ENCODE results near the gene CSNK2B.

CSNK2B gene

DNA sequence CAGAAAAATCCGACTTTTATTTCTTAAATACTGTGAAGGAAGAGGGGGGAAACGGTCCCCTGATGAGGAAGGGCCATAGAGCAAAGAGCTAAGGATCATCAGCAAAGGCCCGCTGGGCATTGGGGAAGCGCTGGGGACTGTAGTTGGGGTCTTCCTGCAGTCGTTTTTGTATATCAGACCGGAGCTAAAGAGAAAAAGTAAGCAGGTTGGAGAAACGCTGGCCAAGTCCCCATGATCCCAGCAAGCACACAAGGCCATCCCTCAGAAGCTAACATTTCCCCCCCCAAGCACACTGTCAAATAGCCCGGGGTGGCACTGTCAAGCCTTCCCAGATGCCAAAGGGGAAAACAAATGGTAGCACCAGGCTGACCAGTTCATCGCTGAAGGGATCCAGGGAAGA is 26.8 kb upstream of the CSNK2B start:
- DNase-seq, result no peak

DNA sequence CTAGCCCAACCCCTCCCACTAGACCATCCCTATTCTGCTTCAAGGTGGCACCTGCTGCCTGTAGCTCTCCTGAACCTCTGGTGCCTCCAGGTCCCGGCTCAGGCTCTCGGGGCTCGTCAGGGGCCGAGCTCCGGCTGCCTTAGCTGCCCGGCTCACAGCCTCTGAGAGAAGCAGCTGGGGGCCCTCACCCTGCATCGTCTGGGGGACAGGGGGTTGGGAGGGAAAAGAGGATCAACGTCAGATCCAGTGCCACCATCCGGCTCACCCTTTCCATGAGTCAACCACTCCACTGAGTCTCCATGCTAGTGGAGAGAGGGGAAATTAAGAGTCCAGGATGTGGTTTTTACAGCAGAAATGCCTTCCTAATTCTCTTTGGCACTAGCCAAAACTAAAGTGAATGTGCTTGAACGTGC is 26.4 kb upstream of the CSNK2B start:
- DNase-seq, result no peak

DNA sequence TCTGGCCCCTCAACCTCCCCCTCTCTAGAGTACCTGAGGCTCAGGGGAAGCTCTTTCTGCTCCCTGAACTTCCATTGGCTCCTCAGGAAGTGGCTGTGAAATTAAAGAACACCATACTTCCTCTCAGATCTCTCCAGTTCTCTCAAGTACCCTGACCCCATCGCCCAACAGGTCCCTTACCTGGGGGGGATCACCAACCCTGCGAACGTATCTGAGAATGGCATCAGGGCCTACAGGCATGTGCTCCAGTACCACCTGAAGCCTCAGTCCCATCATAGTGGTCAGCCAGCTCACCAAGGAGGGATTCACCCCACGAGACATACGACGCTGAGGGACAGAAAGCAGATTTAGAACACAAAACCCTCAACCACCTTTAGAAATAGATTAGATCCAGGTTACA is 25.3 kb upstream of the CSNK2B start:
- no peak for DNase-seq

DNA sequence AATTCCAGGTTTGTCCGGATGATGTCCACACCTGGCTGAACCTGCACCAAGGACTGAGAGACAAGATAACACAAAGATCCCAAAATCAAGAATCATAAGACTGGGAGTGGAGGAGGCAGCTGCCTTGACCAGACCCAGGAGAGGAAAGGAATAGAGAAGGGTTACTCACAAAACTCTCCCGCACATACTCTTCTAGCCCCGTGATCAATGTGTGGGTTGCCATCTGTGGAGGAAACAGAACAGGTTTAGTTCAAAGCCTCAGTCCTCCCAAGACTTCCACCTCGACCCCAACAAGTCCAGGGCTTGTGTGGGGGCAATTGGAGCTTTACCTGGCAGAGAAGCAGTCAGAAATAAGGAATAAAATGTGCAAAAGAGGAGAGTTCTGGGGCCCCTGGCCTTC is 24.5 kb upstream of the CSNK2B start:
- no peak for DNase-seq

DNA sequence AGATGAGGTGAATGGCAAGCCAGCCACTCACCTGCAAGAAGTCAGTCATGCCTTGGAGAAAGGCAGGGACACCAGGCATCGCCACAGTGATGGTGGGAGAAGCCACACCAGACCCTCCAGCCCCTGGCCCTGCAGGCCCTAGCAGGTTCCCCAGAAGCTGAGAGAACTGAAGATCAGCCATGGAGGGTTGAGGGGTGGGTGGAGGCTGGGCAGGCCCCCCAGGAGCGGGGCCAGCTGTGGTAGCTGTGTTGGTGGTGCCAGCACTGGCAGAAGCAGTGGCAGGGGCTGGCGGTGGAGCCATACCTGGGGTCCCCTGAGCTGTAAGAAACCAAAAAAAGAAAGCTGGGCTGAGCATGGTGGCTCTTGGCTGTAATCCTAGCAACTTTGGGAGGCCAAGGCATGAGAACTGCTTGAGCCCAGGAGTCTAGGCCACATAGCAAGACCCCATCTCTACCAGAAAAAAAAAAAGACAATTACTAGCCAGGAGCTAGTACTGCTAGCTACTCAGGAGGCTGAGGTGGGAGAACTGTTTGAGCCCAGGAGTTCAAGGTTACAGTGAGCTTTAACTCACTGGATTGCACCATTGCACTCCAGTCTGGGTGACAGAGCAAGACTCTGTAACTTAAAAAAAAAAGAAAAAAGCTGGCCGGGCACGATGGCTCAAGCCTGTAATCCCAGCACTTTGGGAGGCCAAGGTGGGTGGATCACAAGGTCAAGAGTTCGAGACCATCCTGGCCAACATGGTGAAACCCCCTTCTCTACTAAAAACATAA is 22.9 kb upstream of the CSNK2B start:
- DNase-seq, result no peak

DNA sequence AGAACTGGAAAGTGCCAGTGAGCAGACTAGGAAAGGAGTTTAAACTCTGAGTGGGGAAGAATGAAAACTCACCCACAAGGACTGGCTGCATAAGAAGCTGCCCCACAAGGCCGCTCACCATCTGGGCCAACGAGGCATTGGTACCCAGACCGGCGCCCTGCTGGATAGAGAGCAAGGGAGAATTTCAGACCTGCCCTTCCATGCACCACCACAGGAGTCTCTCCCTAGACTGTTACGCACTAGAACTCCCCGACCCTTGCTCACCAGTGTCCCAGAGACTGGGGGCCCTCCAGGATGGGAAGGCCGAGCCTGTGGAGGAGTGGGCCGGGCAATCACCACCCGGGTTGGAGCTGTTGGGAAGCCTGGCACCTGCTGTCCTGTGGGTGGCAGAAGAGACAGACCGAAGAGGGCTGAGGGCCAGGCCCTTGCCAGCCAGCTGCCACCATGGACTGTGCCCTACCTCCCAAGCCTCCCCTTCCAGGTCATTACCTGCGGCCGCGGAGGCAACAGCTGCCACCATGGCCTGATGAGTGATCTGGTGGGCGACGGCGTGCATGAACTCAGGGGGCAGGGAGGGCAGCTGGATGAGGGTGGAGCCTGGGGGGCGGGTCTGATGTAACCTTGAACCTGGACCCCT is 21.9 kb upstream of the CSNK2B start:
- no peak for DNase-seq

DNA sequence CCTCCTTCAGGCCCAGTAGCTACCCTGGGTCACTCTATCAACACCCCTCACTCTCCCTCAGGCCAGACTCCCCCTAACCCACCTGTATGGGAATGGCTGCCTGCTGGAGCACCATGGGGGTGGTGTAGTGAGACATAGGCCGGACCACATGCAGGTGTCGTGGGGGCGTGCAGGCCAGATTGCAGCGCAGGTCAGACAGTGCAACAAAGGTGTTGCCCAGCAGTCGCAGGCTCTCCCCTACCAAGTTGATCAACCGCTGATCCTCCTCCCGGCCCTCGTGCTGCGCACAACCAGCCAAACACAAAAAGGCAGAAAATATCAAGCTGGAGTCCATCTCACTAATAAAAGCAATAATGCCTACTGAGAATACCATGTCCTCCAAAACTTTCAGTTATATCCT is 20.6 kb upstream of the CSNK2B start:
- no peak for DNase-seq

DNA sequence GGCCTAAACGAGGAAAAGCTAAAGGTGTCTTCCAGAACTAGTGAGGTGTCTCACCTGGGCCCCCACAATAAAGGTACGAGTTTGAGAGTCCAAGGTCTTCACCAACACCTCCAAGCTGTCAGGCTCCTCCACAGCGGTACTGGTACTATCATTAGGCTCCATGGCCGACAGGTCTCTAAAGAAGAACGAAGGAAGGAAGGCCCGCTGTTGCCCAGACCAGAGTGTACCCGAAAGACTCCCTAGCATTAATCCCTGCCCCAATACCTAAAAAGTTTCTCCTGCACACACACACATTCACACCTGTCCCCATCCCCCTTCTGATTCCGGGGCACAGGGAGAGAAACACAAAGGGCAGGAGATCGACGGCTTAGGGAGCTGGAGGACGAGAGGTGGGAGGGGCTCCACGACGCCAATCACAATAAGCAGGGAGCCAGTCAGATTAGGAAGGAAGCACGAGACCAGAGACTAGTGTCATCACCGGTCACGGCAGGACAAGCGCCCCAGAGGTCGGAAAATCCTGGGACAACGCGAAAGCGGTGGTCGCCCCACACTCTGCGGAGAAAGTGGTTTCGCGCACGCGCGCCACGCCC is 14.2 kb upstream of the CSNK2B start:
- DNase-seq, result peak; percentile 82 to 90

DNA sequence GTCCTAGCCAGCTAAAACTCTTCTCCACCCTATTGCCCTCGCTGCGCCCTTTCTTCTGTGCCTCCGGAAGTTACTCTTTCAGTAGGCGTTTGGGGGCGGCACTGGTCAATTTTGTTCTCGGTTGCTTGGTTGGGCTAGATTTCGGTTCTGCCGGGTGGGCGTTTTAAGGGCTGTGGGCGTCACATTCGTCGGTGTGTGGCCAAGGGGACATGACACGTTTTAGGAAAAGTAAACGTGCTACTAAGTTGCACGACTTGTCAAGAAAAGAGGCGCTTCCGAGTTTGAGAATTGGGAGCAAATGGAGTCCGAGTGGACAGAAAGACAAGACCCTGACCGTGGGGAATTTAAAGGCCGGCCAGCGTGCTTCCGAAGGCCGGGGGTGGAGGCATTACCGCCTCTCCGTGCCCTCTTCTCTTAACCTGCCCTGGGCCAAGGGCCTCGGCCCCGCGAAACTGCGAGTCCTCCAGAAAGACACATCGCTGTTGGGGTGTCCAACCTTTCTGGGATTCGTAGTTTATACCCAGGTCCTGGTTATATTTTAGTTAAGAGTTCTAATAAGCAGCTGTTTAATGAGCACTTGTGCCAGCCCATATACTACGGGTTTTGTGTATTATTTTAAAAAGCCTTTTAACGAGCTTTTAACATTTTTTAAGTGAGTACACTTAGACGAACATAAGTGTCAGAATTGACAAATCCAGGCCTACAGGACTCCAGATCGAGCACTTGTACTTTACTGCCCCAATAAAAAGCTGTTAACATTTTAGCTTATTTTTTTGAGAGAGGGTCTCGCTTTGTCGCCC is 12.8 kb upstream of the CSNK2B start:
- DNase-seq, result peak; percentile 90 to 93

DNA sequence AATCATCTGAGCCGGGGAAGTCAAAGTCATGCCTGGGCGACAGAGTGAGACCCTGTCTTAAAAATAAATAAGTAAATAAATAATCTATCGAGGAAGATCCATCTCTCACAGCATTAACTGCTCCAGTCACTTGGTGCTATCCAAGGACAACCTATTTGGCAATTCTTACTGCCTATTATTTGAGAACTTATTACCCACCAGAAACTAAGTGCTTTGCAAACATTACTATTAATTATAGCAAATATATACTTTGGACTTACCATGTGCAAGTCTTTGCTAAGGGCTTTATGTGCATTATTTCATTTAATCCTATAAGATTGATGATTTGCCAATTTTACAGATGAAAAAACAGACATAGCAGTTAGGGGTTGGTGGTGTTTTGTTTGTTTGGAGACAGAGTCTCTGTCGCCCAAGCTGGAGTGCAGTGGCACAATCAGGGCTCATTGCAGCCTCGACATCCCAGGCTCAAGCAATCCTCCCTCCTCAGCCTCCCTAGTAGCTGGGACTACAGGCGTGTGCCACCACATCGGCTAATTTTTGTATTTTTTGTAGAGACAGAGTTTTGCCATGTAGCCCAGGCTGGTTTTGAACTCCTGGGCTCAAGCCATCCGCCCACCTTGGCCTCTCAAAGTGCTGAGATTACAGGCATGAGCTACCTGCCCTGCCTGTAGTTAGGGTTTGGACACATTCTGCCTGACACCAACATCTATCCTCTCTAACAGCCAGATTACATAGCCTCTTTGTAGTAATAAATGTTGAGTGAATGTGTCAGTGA is 11.1 kb upstream of the CSNK2B start:
- DNase-seq, result no peak

DNA sequence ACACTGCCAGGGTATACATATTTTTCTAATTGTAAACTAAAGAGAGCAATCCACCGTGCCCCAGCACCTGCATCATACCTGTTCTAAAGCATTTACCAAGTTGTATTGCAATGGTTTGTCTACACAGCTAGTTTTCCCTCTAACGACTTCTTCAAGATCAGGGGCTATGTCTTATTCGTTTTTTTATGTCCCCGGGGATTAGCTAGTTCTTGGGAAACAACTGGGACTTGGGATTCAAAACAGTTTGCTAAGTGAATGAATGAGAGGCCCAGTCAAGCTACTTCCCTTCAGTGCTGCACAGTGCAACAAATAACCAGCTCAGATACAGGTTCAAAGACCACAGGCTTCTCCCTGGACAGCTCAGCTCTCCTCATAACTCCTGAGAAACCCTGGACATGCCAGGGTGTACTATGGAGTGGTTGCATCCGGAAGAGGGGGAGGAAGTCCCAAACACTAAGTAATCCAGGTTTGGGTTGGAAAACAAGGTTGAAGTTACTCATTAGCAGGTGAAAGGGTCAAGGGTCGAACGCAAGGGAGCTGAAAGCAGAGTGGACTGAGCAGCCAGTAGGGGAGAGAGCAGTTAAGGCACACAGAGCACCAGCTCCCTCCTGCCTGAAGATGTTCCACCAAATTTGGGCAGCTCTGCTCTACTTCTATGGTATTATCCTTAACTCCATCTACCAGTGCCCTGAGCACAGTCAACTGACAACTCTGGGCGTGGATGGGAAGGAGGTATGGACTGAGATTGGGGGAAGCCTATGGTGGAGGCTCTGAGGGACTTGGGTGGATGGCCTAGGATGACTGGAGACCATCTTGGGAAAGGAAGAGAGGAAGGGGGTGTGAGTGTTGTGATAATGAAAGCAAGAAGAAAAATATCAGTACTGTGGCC is 10.3 kb upstream of the CSNK2B start, which contains the start of gene APOM:
APOM (plus strand) TSS at position 546 of the 889 bp plus-strand sequence; CDS start at position 619, 73 bp downstream.
- no peak for DNase-seq

DNA sequence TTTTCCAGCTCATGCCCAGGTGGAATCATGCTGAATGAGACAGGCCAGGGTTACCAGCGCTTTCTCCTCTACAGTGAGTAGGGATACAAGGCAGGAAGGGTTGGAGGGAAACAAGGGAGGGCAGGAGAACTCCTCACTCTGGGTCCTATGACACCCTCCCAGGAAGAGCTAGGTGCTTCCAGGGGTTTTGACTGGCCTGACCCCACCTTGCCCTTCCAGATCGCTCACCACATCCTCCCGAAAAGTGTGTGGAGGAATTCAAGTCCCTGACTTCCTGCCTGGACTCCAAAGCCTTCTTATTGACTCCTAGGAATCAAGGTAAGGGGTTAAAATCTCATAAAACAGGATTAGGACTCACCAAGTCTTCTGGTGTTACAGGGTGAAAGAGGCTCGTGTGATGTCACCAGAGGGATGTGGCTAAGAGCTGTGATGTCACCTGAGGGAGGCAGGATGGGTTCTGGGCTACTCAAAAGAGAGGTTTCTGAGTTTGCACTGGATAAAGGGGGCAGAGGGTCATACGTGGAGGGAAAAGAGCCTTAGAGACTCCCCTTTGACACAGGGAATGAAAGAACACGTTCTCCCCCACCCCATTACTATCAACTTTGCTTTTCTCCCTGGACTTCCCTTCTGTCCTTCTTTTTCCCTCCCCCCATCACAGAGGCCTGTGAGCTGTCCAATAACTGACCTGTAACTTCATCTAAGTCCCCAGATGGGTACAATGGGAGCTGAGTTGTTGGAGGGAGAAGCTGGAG is 8.3 kb upstream of the CSNK2B start:
- no peak for DNase-seq

DNA sequence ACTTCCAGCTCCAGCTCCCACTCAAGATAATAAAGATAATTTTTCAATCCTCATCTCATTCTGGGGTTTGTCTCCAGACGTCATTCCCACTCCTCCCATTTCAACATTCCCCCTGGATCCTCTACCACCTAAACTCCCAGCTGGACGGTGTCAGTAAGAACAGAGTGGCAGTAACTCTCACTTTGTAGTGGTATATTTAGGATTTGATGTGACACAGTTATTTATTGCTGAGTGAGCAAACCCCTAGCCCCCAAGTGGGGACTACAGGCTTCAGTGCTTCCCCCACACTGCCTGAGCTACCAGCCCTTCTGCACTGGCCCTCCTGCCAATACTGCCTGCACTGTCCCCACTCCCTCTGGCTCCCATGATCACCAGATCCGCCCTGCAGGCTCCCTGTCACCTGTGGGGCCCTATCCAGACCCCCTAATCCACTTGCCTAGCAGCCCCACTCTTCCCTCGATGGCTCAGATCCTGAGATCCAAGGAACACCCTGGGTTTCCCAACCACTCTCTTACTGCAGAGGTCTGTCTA is 7.7 kb upstream of the CSNK2B start:
- DNase-seq, result no peak

DNA sequence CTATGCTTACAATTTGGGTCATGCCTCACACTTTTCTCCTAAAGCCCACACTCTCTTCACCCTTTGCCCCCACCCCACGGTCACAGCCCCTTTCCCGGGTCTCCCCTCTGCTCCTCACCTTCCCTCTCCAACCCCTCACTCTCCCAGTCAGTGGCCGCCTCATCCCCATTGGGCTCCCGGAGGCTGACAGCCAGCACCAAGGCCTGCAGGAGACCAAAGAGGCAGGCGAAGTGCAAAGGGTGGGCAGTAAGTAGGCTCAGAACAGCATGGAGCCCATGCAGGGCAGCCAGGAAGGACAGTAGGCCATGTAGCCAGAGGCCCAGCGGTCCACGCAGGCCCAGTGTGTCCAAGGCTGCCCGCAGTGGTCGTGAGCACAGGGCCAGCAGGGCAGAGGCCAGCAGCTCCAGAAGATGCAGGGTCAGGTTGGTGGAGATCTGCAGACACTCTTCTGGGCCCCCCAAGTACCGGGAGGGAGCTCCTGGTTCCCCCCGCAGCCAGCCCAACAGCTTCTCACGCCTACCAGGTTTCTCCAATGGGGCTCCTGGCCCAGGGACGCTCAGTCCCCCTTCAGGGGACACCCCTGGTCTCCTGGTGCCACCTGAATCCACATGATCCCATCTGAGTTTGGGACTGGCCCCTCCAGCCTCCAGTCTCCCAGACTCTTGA is 6.8 kb upstream of the CSNK2B start:
- no peak for DNase-seq

DNA sequence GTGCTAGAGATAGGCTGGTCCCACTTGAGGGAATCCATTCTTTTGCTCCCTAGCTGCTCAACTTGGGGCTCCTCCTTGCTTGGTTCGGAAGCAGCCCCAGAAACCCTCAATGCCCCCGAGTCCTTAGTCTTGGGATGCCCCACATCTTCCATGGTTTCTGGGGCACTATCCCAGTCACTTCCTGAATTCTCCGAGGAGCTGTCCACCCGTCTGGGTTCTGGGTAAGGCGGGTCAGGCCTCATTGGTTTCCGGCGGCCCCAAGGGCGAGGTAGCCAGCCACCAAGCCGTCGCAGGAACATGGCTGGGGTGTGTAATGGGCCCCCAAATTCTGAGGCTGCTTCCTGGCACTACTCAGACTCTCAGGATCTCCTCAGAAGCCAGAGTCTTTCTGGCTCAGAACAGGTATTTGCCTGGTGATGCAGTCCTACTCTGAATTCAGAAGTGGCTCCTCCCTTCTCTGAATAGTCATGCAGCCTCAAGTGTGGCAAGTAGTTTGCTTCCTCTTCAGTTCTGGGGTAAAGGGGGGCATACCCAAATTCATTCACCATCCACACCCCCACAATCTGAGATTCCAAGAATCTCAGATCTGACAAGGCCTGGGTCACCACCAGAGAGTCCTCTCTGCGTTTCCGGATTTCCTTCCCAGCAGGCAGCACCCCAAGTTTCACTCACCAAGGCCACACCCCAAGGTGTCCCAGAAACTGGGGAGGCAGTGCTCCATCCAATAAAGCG is 6.1 kb upstream of the CSNK2B start:
- DNase-seq, result peak; percentile 29 to 41

DNA sequence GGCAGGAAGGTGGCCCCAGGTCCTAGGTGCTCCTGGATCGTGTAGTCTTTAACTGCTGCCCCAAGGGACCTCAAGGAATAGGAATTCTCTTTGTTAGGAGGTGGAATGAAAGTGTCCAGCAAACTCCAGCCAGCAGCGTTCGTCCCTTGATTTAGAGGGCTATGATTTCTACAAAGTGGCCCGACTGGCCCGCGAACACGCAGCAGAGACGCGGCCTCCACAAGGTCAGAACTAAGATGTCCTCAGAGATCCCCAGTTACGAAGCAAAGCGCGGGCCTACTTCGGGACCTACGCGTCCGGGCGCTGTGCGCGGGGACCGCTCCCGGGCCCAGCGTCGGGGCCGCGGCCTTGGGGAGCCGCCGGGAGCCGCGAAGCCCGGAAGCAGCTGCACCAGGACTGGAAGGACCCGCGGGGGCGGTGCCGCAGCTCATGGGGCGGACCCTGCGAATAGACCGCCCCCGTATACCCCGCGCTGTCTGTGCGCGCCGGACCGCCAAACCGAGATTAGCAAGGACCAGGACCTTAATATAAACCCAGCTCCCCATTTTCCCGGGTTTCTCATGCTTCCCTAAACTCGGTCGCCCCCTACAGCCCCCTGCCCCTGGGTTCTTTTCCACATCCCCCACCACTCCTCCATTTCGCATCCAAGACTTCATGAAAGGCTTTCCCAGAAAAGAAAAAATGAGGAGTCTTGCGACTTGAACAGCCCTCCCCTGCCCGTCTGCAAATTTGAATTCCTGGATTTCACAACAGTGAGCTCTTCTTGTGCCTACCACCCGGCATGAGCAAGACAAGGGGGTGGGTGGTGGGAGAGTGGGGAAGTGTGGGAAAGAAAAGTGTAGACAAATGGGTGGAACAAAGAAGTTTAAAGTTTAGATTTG is 5.3 kb upstream of the CSNK2B start, which contains the start of gene C6orf47:
C6orf47 (minus strand) TSS at position 398 of the 881 bp plus-strand sequence. CDS start 831 bp downstream, outside the sequence.
- DNase-seq, result peak; percentile 74 to 85

DNA sequence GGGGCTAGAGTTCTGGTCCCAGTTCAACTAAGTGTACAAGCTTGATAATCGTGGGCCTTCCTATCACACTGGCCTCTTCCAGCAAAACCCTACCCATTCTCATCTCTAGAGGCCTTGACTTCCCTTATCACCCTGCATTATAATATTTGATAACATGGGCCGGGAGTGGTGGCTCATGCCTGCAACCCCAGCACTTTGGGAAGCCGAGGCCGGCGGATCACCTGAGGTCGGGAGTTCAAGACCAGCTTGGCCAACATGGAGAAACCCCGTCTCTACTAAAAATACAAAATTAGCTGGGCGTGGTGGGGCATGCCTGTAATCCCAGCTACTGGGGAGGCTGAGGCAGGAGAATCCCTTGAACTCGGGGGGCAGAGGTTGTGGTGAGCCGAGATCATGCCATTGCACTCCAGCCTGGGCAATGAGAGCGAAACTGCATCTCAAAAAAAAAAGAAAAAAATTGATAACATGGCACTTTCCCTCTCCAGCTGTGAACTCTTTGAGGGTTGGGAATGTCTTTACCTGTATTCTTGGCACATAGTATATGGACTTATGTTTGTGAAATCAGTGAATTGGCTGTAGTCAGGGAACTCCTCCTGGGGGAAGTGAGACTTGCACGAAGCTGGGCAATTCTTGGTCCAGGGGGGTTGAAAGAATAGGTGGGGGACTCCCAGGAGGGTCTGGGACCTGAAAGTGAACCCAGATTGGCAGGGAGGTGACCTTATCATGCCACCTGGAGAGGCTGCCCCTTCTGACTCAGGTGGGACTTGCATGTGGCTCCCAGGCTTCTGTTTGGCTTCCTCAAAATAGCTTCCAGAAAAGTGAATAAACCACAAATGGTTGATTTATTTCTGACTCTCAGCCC is 4.4 kb upstream of the CSNK2B start:
- no peak for DNase-seq

Data from inflammatory macrophage (primary cell).